ENCODE data around the gene LYRM7. TPM values are rescaled to one million over a fixed set of nuclear protein-coding genes. Genes with fewer than 3 reads are reported as not detected.

Gene LYRM7
- total and polyA plus RNA-seq, 5 experiments from 2014 or later: 9.3 to 17.7 (median 13.6) TPM

DNA sequence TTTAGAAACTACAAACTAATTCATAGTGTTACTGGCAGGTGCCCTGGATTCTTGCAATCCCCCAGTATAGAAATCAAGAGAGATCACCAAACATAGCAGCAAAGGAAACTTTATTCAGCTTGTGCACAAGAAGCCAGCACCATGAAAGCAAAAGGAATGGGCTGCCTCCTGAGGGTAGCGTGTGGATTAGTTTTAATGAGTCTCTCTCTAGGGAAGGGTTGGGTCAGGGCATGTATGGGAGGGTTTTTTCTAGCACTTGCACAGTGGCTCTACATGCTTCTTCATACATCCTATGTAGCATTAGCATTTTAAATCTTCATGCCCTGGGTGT lies 38.4 kb downstream of the LYRM7 start:
- POLR2A ChIA-PET: interaction anchor here (1.0 to 3.4 kb wide), 13 partner anchors 12 to 179 kb away, joined by 3 to 33 read pairs (median 5); partner anchors contain the start of genes CDC42SE2 and LYRM7
- DNase-seq (no peak), ATAC-seq (no peak)
- Mint-ChIP-seq H3K9me3 (no peaks in the 10 kb centered on the region), H3K4me3 (peak overlapping the region; percentile 68 to 91 (median 82)), H3K27ac (peak overlapping the region; percentile 88 to 99 (median 96)), H3K4me1 (peaks cover 26 to 64% (median 55%) of the 10 kb centered on the region in 4 donors), H3K36me3 (peaks cover 0 to 3% (median 2%) of the 10 kb centered on the region in 3 donors), H3K27me3 (no peaks in the 10 kb centered on the region)

GRCh38 chr5:131209506-131210150 lies 38.9 kb downstream of the LYRM7 start:
- H3K4me3 Mint-ChIP-seq: peak overlapping the region; percentile 68 to 91 (median 82)
- H3K4me1 Mint-ChIP-seq: peaks cover 28 to 69% (median 59%) of the 10 kb centered on the region in 4 donors
- H3K27me3 Mint-ChIP-seq: no peaks in the 10 kb centered on the region
- peak; percentile 8 to 90 (median 73) for DNase-seq
- H3K9me3 Mint-ChIP-seq: no peaks in the 10 kb centered on the region
- POLR2A ChIA-PET: interaction anchor here (0.5 to 3.4 kb wide), 15 partner anchors 12 to 178 kb away, joined by 3 to 33 read pairs (median 5); partner anchors contain the start of genes CDC42SE2 and LYRM7
- H3K27ac Mint-ChIP-seq: peak overlapping the region; percentile 88 to 99 (median 96)
- H3K36me3 Mint-ChIP-seq: peaks cover 0 to 3% (median 0%) of the 10 kb centered on the region in 3 donors
- peak; percentile 90 to 94 for ATAC-seq

DNA sequence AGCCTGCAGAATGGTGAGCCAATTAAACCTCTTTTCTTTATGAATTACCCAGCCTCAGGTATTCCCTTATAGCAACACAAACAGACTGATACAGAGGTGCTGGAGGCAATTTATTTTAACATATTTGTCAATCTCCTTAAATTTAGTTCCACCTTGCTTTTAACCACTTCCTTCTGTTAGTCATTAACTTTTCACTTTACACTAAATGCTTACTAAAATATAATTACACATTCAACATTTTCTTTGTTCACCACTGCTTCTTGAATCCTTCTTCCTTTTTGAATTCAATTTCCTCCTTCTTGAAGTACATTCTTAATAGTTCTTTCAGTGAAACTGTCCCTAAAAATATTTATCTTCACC lies 39.4 kb downstream of the LYRM7 start:
- H3K9me3 Mint-ChIP-seq: no peaks in the 10 kb centered on the region
- no peaks in the 10 kb centered on the region for H3K27me3 Mint-ChIP-seq
- no peak for ATAC-seq
- H3K4me1 Mint-ChIP-seq: peaks cover 28 to 74% (median 64%) of the 10 kb centered on the region in 4 donors
- H3K36me3 Mint-ChIP-seq: peaks cover 0 to 3% (median 0%) of the 10 kb centered on the region in 3 donors
- peak overlapping the region; percentile 88 to 99 (median 96) for H3K27ac Mint-ChIP-seq
- H3K4me3 Mint-ChIP-seq: peak overlapping the region; percentile 68 to 91 (median 82)
- DNase-seq: no peak
- POLR2A ChIA-PET: interaction anchor here (0.6 to 3.4 kb wide), 12 partner anchors 11 to 178 kb away, joined by 3 to 33 read pairs (median 5); partner anchors contain the start of genes CDC42SE2 and LYRM7

DNA sequence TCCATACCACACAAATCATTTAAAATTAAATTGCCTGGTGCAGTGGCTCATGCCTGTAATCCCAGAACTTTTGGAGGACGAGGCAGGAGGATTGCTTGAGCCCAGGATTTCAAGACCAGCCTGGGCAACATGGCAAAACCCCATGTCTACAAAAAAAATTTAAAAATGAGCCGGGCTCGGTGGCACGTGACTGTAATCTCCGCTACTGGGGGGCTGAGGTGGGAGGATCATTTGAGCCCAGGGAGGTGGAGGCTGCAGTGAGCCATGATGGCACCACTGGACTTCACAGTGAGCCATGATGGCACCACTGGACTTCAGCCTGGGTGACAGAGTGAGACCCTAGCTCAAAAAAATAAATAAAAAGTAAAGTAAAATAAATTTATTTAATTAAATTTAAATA lies 40.9 kb downstream of the LYRM7 start:
- H3K4me1 Mint-ChIP-seq: peaks cover 25 to 82% (median 65%) of the 10 kb centered on the region in 4 donors
- H3K27me3 Mint-ChIP-seq: no peaks in the 10 kb centered on the region
- peak overlapping the region; percentile 37 to 97 (median 80) for H3K27ac Mint-ChIP-seq
- no peaks in the 10 kb centered on the region for H3K36me3 Mint-ChIP-seq
- POLR2A ChIA-PET: interaction anchor here (0.6 kb wide), 1 partner anchor 55 kb away, joined by 3 read pairs; no protein-coding TSS in a partner anchor
- DNase-seq: no peak
- peak overlapping the region in 3 of 10 donors; percentile 13 to 82 (median 71) for H3K4me3 Mint-ChIP-seq
- no peak for ATAC-seq
- no peaks in the 10 kb centered on the region for H3K9me3 Mint-ChIP-seq

DNA sequence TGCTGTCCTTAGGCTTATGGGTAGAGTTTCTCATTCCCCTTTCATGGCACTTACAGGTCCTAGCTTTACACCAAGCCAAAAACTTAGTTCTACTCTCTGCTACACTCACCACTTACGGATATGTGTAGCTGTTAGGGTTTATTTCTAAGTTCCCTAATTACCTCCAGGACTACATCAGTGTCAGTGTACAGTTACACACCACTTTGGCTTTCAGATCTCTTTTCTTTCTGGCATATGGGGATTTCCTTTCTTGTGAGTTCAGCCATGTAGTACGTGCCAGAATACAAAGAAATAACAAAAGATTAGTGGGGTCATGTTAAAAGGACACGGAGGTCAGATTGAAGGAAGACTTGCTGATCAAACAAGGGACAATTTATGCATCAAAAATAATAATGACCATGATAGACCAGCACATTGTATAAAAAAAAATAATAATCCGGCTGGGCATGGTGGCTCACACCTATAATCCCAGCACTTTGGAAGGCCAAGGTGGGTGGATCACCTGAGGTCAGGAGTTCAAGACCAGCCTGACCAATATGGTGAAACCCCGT lies 41.8 kb downstream of the LYRM7 start:
- H3K36me3 Mint-ChIP-seq: no peaks in the 10 kb centered on the region
- POLR2A ChIA-PET: interaction anchor here (0.6 kb wide), 2 partner anchors 54 to 303 kb away, joined by 3 to 6 read pairs; no protein-coding TSS in a partner anchor
- H3K4me3 Mint-ChIP-seq: peak overlapping the region in 6 of 10 donors; percentile 18 to 85 (median 57)
- H3K27me3 Mint-ChIP-seq: no peaks in the 10 kb centered on the region
- H3K4me1 Mint-ChIP-seq: peaks cover 27 to 78% (median 59%) of the 10 kb centered on the region in 4 donors
- no peak for DNase-seq
- no peak for ATAC-seq
- H3K9me3 Mint-ChIP-seq: no peaks in the 10 kb centered on the region
- H3K27ac Mint-ChIP-seq: peak overlapping the region; percentile 58 to 91 (median 87)

- DNase-seq (no peak), ATAC-seq (no peak)
- peak overlapping the region in 4 of 10 donors; percentile 37 to 67 (median 54) for H3K4me3 Mint-ChIP-seq
- POLR2A ChIA-PET: interaction anchor here (0.7 to 3.0 kb wide), 4 partner anchors 14 to 43 kb away, joined by 3 to 14 read pairs (median 5); no protein-coding TSS in a partner anchor
- peaks cover 21 to 74% (median 49%) of the 10 kb centered on the region in 4 donors for H3K4me1 Mint-ChIP-seq
- H3K9me3 Mint-ChIP-seq: no peaks in the 10 kb centered on the region
- peak overlapping the region in 8 of 10 donors; percentile 1 to 77 (median 52) for H3K27ac Mint-ChIP-seq
- H3K27me3 Mint-ChIP-seq: no peaks in the 10 kb centered on the region
- no peaks in the 10 kb centered on the region for H3K36me3 Mint-ChIP-seq
Measured at GRCh38 chr5:131214609-131215227, 44.0 kb downstream of the LYRM7 start.

DNA sequence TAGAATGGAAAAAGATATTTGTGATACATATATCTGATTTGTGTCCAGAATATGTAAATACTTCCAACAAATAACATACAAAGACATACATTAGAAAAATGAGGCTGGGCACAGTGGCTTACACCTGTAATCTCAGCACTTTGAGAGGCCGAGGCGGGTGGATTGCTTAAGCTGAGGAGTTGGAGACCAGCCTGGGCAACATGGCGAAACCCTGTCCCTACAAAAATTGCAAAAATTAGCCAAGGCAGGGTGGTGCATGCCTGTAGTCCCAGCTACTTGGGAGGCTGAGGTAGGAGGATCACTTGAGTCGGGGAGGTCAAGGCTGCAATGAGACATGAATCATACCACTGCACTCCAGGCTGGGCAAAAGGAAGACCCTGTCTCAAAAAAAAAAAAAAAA lies 47.0 kb downstream of the LYRM7 start:
- POLR2A ChIA-PET: no interaction called here
- DNase-seq: no peak

DNA sequence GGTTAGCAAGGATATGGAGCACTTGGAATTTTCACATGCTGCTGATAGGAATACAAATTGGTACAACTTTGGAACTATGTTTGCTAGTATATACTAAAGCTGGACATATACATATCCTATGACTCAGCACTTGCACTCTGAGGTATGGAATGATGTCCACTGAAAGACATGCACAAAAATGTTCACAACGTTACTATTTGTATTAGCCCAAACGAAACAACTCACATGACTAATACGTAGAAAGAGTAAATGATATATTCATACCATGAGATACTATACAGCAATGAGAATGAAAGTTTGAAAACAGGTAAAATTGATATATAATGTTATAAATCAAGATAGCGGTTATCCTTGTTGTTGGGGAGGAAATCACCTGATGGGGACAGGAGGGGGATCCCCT lies 47.6 kb downstream of the LYRM7 start:
- no peaks in the 10 kb centered on the region for H3K36me3 Mint-ChIP-seq
- H3K27me3 Mint-ChIP-seq: no peaks in the 10 kb centered on the region
- POLR2A ChIA-PET: no interaction called here
- no peak overlapping the region for H3K4me3 Mint-ChIP-seq
- peaks cover 7 to 46% (median 24%) of the 10 kb centered on the region in 4 donors for H3K4me1 Mint-ChIP-seq
- DNase-seq (no peak), ATAC-seq (no peak)
- no peak overlapping the region for H3K27ac Mint-ChIP-seq
- H3K9me3 Mint-ChIP-seq: no peaks in the 10 kb centered on the region

More for the DNA sequence above, 47.0 kb downstream of the LYRM7 start:
- ATAC-seq: no peak
- no peaks in the 10 kb centered on the region for H3K27me3 Mint-ChIP-seq
- H3K9me3 Mint-ChIP-seq: no peaks in the 10 kb centered on the region
- peak overlapping the region in 1 of 10 donors; percentile 38 for H3K27ac Mint-ChIP-seq
- H3K4me1 Mint-ChIP-seq: peaks cover 7 to 47% (median 24%) of the 10 kb centered on the region in 4 donors
- no peak overlapping the region for H3K4me3 Mint-ChIP-seq
- no peaks in the 10 kb centered on the region for H3K36me3 Mint-ChIP-seq

DNA sequence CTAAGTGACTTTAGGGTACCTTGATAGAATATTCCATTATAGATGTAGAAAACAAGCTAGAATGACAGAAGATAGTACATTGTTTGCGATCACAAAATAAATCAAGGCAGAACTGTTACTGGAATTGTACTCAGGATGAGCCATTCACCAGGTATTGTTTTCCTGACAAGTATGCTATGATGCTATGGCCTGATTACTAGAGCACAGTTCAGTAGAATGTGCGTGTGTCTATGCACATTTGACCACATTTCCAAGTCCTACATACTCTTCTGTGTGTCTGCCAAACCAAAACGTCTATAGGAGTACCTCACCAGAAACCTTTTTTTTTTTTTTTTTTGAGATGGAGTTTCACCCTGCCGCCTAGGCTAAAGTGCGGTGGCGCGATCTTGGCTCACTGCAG lies 49.8 kb downstream of the LYRM7 start:
- POLR2A ChIA-PET: interaction anchor here (0.8 to 1.8 kb wide), 2 partner anchors 11 to 16 kb away, joined by 3 to 11 read pairs; no protein-coding TSS in a partner anchor
- no peaks in the 10 kb centered on the region for H3K27me3 Mint-ChIP-seq
- H3K27ac Mint-ChIP-seq: no peak overlapping the region
- ATAC-seq (no peak), DNase-seq (no peak)
- no peaks in the 10 kb centered on the region for H3K36me3 Mint-ChIP-seq
- no peak overlapping the region for H3K4me3 Mint-ChIP-seq
- no peaks in the 10 kb centered on the region for H3K9me3 Mint-ChIP-seq
- H3K4me1 Mint-ChIP-seq: peaks cover 3 to 27% (median 8%) of the 10 kb centered on the region in 4 donors

- H3K9me3 Mint-ChIP-seq: no peaks in the 10 kb centered on the region
- POLR2A ChIA-PET: interaction anchor here (0.7 to 1.8 kb wide), 4 partner anchors 12 to 56 kb away, joined by 3 to 11 read pairs (median 4); partner anchors contain the start of genes CDC42SE2 and HINT1
Measured at GRCh38 chr5:131221008-131221703, 50.4 kb downstream of the LYRM7 start.

DNA sequence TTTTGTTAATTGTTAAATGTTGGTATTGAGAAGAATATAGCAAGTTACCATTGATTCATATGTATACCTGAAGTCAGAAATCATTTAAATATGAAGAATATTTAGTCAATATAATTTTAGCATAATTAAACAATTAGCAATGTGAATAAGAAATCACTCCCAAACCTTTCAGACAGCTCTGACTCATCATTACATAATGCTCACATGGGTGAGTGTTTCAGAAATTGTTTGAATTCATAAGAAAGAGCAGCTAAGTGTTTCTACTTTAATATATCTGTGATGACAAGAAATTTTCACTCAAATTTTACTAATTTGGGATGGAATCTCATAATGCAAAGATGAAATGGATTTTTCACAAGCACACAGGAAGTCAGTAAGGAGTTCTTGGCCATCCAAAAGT lies 51.1 kb downstream of the LYRM7 start:
- H3K36me3 Mint-ChIP-seq: no peaks in the 10 kb centered on the region

More at GRCh38 chr5:131221008-131221703, 50.4 kb downstream of the LYRM7 start:
- Mint-ChIP-seq H3K4me3 (no peak overlapping the region), H3K27ac (no peak overlapping the region), H3K36me3 (no peaks in the 10 kb centered on the region), H3K27me3 (no peaks in the 10 kb centered on the region), H3K4me1 (peaks cover 3 to 24% (median 8%) of the 10 kb centered on the region in 4 donors)
- ATAC-seq: no peak
- no peak for DNase-seq

GRCh38 chr5:131222731-131223130 lies 52.0 kb downstream of the LYRM7 start:
- peaks cover 0 to 12% (median 4%) of the 10 kb centered on the region in 4 donors for H3K4me1 Mint-ChIP-seq
- no peaks in the 10 kb centered on the region for H3K9me3 Mint-ChIP-seq
- peak overlapping the region in 1 of 10 donors; percentile 33 for H3K27ac Mint-ChIP-seq
- ATAC-seq: no peak
- no peak overlapping the region for H3K4me3 Mint-ChIP-seq
- no peaks in the 10 kb centered on the region for H3K27me3 Mint-ChIP-seq
- POLR2A ChIA-PET: interaction anchor here (0.9 to 1.4 kb wide), 2 partner anchors 22 to 42 kb away, joined by 4 read pairs; partner anchors contain the start of gene CDC42SE2
- no peak for DNase-seq
- H3K36me3 Mint-ChIP-seq: no peaks in the 10 kb centered on the region

More for the DNA sequence above, 51.1 kb downstream of the LYRM7 start:
- POLR2A ChIA-PET: interaction anchor here (1.2 to 1.8 kb wide), 3 partner anchors 12 to 57 kb away, joined by 3 to 11 read pairs (median 4); partner anchors contain the start of genes CDC42SE2 and HINT1
- ATAC-seq (no peak), DNase-seq (no peak)
- Mint-ChIP-seq H3K9me3 (no peaks in the 10 kb centered on the region), H3K4me1 (peaks cover 1 to 18% (median 5%) of the 10 kb centered on the region in 4 donors), H3K4me3 (no peak overlapping the region), H3K27ac (no peak overlapping the region), H3K27me3 (no peaks in the 10 kb centered on the region)
